Astrocyte (in vitro differentiated cells and primary cell): ENCODE results near the gene EXOSC2. TPM values are rescaled to one million over a fixed set of nuclear protein-coding genes. Genes with fewer than 3 reads are reported as not detected.

Source experiments
- DNase-seq: peaks from one replicate; pipeline ENCODE4 v3.0.0-alpha.2; 2010; ENCODE audit warnings: low read depth
- FAIRE-seq: peaks from 2 replicates; lab custom pipeline; 2011; peaks lifted over from hg19 to GRCh38; lab: Jason Lieb, UNC
- H2AFZ ChIP-seq: 2 replicates; pipeline ENCODE4 v1.6.0; 2012; ENCODE audit warnings: low read depth, low read length, inconsistent platforms
- H3K27ac ChIP-seq: 2 replicates; pipeline ENCODE4 v1.5.1; 2011; ENCODE audit warnings: low read depth, low read length, inconsistent platforms
- H3K27me3 ChIP-seq: 2 replicates; pipeline ENCODE4 v1.6.0; 2011; ENCODE audit warnings: low read length, inconsistent platforms; ENCODE audit not compliant: insufficient read depth
- H3K36me3 ChIP-seq: 2 replicates; pipeline ENCODE4 v1.5.1; 2011; ENCODE audit warnings: low read length, inconsistent platforms; ENCODE audit not compliant: insufficient read depth
- H3K4me1 ChIP-seq: 2 replicates; pipeline ENCODE4 v1.5.1; 2011; ENCODE audit warnings: low read length, inconsistent platforms; ENCODE audit not compliant: insufficient read depth
- H3K4me2 ChIP-seq: 2 replicates; pipeline ENCODE4 v1.6.0; 2012; ENCODE audit warnings: low read length, inconsistent platforms
- H3K4me3 ChIP-seq: 2 replicates; pipeline ENCODE4 v1.5.1; 2011; ENCODE audit warnings: low read depth, mild to moderate bottlenecking, low read length, inconsistent platforms; ENCODE audit not compliant: insufficient read depth
- H3K79me2 ChIP-seq: 2 replicates; pipeline ENCODE4 v1.6.0; 2012; ENCODE audit warnings: mild to moderate bottlenecking, low read length, inconsistent platforms; ENCODE audit not compliant: insufficient read depth
- H3K9ac ChIP-seq: 2 replicates; pipeline ENCODE4 v1.6.0; 2012; ENCODE audit warnings: mild to moderate bottlenecking, low read length, inconsistent platforms
- H3K9me3 ChIP-seq: 2 replicates; pipeline ENCODE4 v1.5.1; 2012; ENCODE audit warnings: low read depth, mild to moderate bottlenecking, low read length, inconsistent platforms; ENCODE audit not compliant: insufficient read depth
- H4K20me1 ChIP-seq: 2 replicates; pipeline ENCODE4 v1.6.0; 2012; ENCODE audit warnings: low read length, inconsistent platforms; ENCODE audit not compliant: insufficient read depth
- H3K27ac Mint-ChIP-seq: one replicate; pipeline ENCODE4 v1.8.0; 2021; ENCODE audit warnings: mild to moderate bottlenecking, mixed read lengths; ENCODE audit not compliant: unreplicated experiment
- H3K27me3 Mint-ChIP-seq: one replicate; pipeline ENCODE4 v1.8.0; 2021; ENCODE audit warnings: low read depth, mixed read lengths; ENCODE audit not compliant: unreplicated experiment
- H3K36me3 Mint-ChIP-seq: one replicate; pipeline ENCODE4 v1.8.0; 2021; ENCODE audit warnings: low read depth, mixed read lengths; ENCODE audit not compliant: unreplicated experiment
- H3K4me1 Mint-ChIP-seq: one replicate; pipeline ENCODE4 v1.8.0; 2021; ENCODE audit warnings: low read depth, mixed read lengths; ENCODE audit not compliant: unreplicated experiment
- H3K4me3 Mint-ChIP-seq: one replicate; pipeline ENCODE4 v1.8.0; 2021; ENCODE audit warnings: mild to moderate bottlenecking, moderate library complexity, mixed read lengths; ENCODE audit not compliant: unreplicated experiment
- H3K9me3 Mint-ChIP-seq: one replicate; pipeline ENCODE4 v1.8.0; 2021; ENCODE audit warnings: mild to moderate bottlenecking, mixed read lengths; ENCODE audit not compliant: unreplicated experiment
- EZH2 ChIP-seq: IDR thresholded peaks from 2 replicates; pipeline ENCODE4 v1.6.1; 2012; ENCODE audit warnings: mild to moderate bottlenecking, low read length, inconsistent platforms; ENCODE audit not compliant: insufficient read depth
- total RNA-seq: library from RNA; stranded (reverse); gene quantifications from 2 replicates; pipeline ENCODE4 v1.2.1, GENCODE V29; 2021
- TF ChIP-seq, protein P1 (sequence below): IDR thresholded peaks from 2 replicates; pipeline ENCODE4 v1.5.1; 2011; ENCODE audit warnings: low read depth, mild to moderate bottlenecking, inconsistent platforms, low read length, moderate library complexity; ENCODE audit not compliant: insufficient read depth

EXOSC2 gene
- total RNA-seq, 1 donor from 2014 or later: 28.1 TPM

DNA sequence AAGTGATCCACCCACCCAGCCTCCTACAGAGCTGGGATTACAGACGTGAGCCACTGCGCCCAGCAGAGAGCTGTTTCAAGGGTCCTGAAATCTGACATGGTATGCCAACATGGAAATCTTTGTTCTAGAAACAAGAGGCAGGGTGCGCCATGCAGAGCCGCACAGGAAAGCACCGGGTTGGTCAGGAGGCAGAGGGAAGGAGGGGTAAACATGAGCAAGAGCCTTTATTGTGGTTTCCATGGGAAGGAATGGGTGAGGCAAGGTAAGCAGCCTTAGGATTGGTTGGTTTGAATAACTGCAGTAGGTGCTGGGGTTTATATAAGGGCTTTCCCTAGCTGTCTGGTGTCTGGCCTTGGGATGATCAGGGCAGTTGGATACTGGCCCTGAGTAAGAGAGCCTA, 5.5 kb upstream of the EXOSC2 start:
- DNase-seq (no peak), FAIRE-seq (no peak)
- Mint-ChIP-seq H3K4me3 (no peak overlapping the region), H3K4me1 (peaks cover 4% of the 10 kb centered on the region), H3K27me3 (peaks cover 9% of the 10 kb centered on the region), H3K9me3 (no peaks in the 10 kb centered on the region), H3K36me3 (peaks cover 2% of the 10 kb centered on the region), H3K27ac (peak overlapping the region; percentile 41)
- peaks cover 7% of the 10 kb centered on the region for H3K4me1 ChIP-seq
- no peak overlapping the region for H3K4me3 ChIP-seq
- no peaks in the 10 kb centered on the region for H4K20me1 ChIP-seq
- no peaks in the 10 kb centered on the region for H3K9me3 ChIP-seq
- peaks cover 2% of the 10 kb centered on the region for H3K27me3 ChIP-seq
- H3K36me3 ChIP-seq: no peaks in the 10 kb centered on the region
- H3K4me2 ChIP-seq: no peak overlapping the region
- no peaks in the 10 kb centered on the region for H3K79me2 ChIP-seq
- H2AFZ ChIP-seq: no peak overlapping the region
- no peak for TF ChIP-seq EZH2
- TF ChIP-seq, protein P1, sequence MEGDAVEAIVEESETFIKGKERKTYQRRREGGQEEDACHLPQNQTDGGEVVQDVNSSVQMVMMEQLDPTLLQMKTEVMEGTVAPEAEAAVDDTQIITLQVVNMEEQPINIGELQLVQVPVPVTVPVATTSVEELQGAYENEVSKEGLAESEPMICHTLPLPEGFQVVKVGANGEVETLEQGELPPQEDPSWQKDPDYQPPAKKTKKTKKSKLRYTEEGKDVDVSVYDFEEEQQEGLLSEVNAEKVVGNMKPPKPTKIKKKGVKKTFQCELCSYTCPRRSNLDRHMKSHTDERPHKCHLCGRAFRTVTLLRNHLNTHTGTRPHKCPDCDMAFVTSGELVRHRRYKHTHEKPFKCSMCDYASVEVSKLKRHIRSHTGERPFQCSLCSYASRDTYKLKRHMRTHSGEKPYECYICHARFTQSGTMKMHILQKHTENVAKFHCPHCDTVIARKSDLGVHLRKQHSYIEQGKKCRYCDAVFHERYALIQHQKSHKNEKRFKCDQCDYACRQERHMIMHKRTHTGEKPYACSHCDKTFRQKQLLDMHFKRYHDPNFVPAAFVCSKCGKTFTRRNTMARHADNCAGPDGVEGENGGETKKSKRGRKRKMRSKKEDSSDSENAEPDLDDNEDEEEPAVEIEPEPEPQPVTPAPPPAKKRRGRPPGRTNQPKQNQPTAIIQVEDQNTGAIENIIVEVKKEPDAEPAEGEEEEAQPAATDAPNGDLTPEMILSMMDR: no peak
- H3K27ac ChIP-seq: no peak overlapping the region
- no peak overlapping the region for H3K9ac ChIP-seq

DNA sequence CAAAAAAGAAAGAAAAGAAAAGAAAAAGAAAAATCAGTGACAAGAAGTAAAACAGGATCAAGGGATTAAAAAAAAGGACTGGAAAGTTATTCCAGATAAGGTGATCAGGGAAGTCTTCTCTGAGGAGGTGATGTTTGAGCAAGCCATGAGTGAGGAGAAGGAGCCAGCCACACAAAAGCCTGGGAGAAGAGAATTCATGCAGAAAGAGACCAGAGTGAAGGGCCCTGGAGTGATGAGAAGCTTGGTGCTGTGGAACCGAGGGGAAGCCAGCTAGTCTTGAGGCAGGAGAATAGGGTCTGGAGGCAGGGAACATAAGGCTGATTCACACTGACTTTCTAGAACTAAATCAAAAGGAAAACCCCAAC, 4.0 kb upstream of the EXOSC2 start:
- Mint-ChIP-seq H3K27ac (no peak overlapping the region), H3K4me1 (peaks cover 11% of the 10 kb centered on the region), H3K36me3 (peaks cover 2% of the 10 kb centered on the region), H3K4me3 (no peak overlapping the region), H3K9me3 (no peaks in the 10 kb centered on the region), H3K27me3 (peaks cover 9% of the 10 kb centered on the region)
- no peak overlapping the region for H3K27ac ChIP-seq
- no peaks in the 10 kb centered on the region for H3K27me3 ChIP-seq
- peak overlapping the region; percentile 70 for H2AFZ ChIP-seq
- FAIRE-seq (no peak), DNase-seq (no peak)
- no peaks in the 10 kb centered on the region for H4K20me1 ChIP-seq
- H3K4me2 ChIP-seq: peak overlapping the region; percentile 78
- H3K9me3 ChIP-seq: no peaks in the 10 kb centered on the region
- H3K36me3 ChIP-seq: no peaks in the 10 kb centered on the region
- peak overlapping the region; percentile 52 for H3K4me3 ChIP-seq
- peaks cover 10% of the 10 kb centered on the region for H3K79me2 ChIP-seq
- H3K9ac ChIP-seq: no peak overlapping the region
- TF ChIP-seq EZH2: no peak
- TF ChIP-seq, protein P1: no peak
- H3K4me1 ChIP-seq: peaks cover 14% of the 10 kb centered on the region

DNA sequence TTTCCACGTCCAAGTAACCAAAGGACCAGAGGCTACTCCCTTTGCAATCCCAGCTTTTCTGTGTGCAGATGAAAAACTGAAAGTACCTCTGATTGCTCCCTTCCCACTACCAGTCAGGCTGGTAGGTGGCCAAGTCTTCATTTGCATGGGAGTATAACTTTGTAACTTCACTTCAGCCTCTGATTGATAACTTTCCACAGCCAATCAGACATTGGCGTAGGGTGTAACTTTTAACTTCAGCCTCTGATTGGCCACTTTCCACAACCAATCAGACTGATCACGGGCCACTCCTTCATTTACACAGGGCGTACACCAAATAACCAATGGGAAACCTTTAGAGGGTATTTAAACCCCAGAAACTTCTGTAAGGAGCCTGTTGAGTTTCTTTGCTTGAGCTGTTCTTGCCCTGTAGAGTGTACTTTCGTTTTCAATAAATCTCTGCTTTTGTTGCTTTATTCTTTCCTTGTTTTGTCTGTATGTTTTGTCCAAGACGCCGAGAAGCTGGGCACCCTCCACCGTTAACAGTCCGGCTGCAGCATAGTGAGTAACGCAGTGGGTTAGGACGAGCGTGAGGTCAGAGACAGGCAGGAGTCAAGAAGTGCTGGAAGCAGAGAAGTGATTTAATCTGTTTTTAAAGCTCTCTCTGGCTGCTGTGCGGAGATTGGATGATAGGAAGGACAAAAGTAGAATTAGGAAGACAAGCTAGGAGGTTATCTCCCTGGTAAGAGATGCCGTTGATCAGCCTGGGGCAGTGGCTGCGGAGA, 3.5 kb upstream of the EXOSC2 start:
- Histone ChIP-seq H3K4me3 (peak overlapping the region; percentile 52), H4K20me1 (peaks cover 4% of the 10 kb centered on the region), H3K9ac (peak overlapping the region; percentile 57), H3K79me2 (peaks cover 16% of the 10 kb centered on the region), H3K27me3 (no peaks in the 10 kb centered on the region), H3K4me2 (peak overlapping the region; percentile 78), H2AFZ (peak overlapping the region; percentile 70), H3K27ac (no peak overlapping the region), H3K36me3 (no peaks in the 10 kb centered on the region), H3K9me3 (no peaks in the 10 kb centered on the region), H3K4me1 (peaks cover 14% of the 10 kb centered on the region)
- H3K9me3 Mint-ChIP-seq: no peaks in the 10 kb centered on the region
- H3K36me3 Mint-ChIP-seq: peaks cover 2% of the 10 kb centered on the region
- no peak overlapping the region for H3K27ac Mint-ChIP-seq
- peaks cover 14% of the 10 kb centered on the region for H3K4me1 Mint-ChIP-seq
- TF ChIP-seq, protein P1: no peak
- no peak for TF ChIP-seq EZH2
- H3K27me3 Mint-ChIP-seq: peaks cover 9% of the 10 kb centered on the region
- DNase-seq (peak; percentile 97), FAIRE-seq (no peak)
- H3K4me3 Mint-ChIP-seq: peak overlapping the region; percentile 66
